ENCODE measurements around the gene ZNF454.

The ZNF454 gene

GRCh38 chr5:178993955-178994579 lies 53.1 kb downstream of the ZNF454 start:
- no peak for DNase-seq

GRCh38 chr5:178994580-178995340 lies 53.8 kb downstream of the ZNF454 start, which contains the start of gene GRM6:
Gene GRM6, minus strand, starts transcription at chr5:178995320. Its CDS starts 376 bp downstream, at chr5:178994944.
- no peak for DNase-seq

GRCh38 chr5:178995341-178995690 lies 54.3 kb downstream of the ZNF454 start:
- no peak for DNase-seq

- no peak for DNase-seq
Observed at GRCh38 chr5:178996156-178996555, 55.2 kb downstream of the ZNF454 start.

GRCh38 chr5:178997191-178997590 lies 56.2 kb downstream of the ZNF454 start:
- DNase-seq = no peak

GRCh38 chr5:178998441-178998840 lies 57.4 kb downstream of the ZNF454 start:
- no peak for DNase-seq

- DNase-seq = no peak
Observed at GRCh38 chr5:179006564-179006963, 65.6 kb downstream of the ZNF454 start.

GRCh38 chr5:179008667-179009066 lies 67.7 kb downstream of the ZNF454 start:
- no peak for DNase-seq

Measured in NCI-H2081 treated with DMSO at 0.1 percent for 48 hours (cell line).